HK-2 (cell line): ENCODE results near the gene CDX1.

Experiments
- DNase-seq: peaks from one replicate; pipeline ENCODE4 v3.0.0-alpha.2; 2018; ENCODE audit not compliant: unreplicated experiment

CDX1 gene

GRCh38 chr5:150208187-150209098, 41.9 kb downstream of the CDX1 start:
- DNase-seq = no peak

GRCh38 chr5:150209099-150209635, 42.6 kb downstream of the CDX1 start:
- no peak for DNase-seq

GRCh38 chr5:150210644-150211043, 44.1 kb downstream of the CDX1 start:
- DNase-seq = no peak

GRCh38 chr5:150211156-150212030, 44.8 kb downstream of the CDX1 start:
- no peak for DNase-seq

GRCh38 chr5:150213530-150213929, 47.0 kb downstream of the CDX1 start:
- no peak for DNase-seq

GRCh38 chr5:150214289-150214688, 47.7 kb downstream of the CDX1 start:
- DNase-seq = no peak

GRCh38 chr5:150215979-150216944, 49.7 kb downstream of the CDX1 start:
- DNase-seq = no peak

- no peak for DNase-seq
Measured at GRCh38 chr5:150217038-150217437, 50.5 kb downstream of the CDX1 start.

GRCh38 chr5:150217873-150218692, 51.5 kb downstream of the CDX1 start:
- peak; percentile 73 for DNase-seq

GRCh38 chr5:150218693-150219035, 52.1 kb downstream of the CDX1 start:
- no peak for DNase-seq

GRCh38 chr5:150219142-150219541, 52.6 kb downstream of the CDX1 start:
- no peak for DNase-seq

- no peak for DNase-seq
Measured at GRCh38 chr5:150219861-150220260, 53.3 kb downstream of the CDX1 start.

GRCh38 chr5:150221471-150221870, 54.9 kb downstream of the CDX1 start:
- DNase-seq = no peak

GRCh38 chr5:150222906-150223305, 56.3 kb downstream of the CDX1 start:
- no peak for DNase-seq

GRCh38 chr5:150223474-150223873, 56.9 kb downstream of the CDX1 start:
- DNase-seq = no peak

GRCh38 chr5:150224483-150225027, 58.0 kb downstream of the CDX1 start:
- DNase-seq = no peak

- DNase-seq = no peak
Measured at GRCh38 chr5:150227036-150227435, 60.5 kb downstream of the CDX1 start.

GRCh38 chr5:150227606-150228273, 61.2 kb downstream of the CDX1 start:
- no peak for DNase-seq

- no peak for DNase-seq
Measured at GRCh38 chr5:150229571-150229970, 63.0 kb downstream of the CDX1 start.

- no peak for DNase-seq
Measured at GRCh38 chr5:150230842-150231241, 64.3 kb downstream of the CDX1 start.
